Neural cell (in vitro differentiated cells): ENCODE results near the gene DPM2. TPM values are rescaled to one million over a fixed set of nuclear protein-coding genes. Genes with fewer than 3 reads are reported as not detected.

Experiments used
- H2AFZ ChIP-seq: fragments of 200-600, 300-800 bp; sonication (generic), shearing (Covaris generic); 2 replicates; pipeline ENCODE4 v1.6.0; 2014; ENCODE audit warnings: low read depth, mild to moderate bottlenecking, antibody characterized with exemption, low read length, moderate library complexity
- H3F3A ChIP-seq: fragments of 200-600 bp; shearing (Covaris generic); 2 replicates; pipeline ENCODE4 v1.6.1; 2016; ENCODE audit warnings: mild to moderate bottlenecking, moderate library complexity, mixed read lengths, antibody characterized with exemption, low read length; ENCODE audit not compliant: insufficient read depth, poor library complexity, severe bottlenecking
- H3K27ac ChIP-seq: fragments of 200-600, 300-800 bp; sonication (generic), shearing (Covaris generic); 2 replicates; pipeline ENCODE4 v1.5.1; 2014; ENCODE audit warnings: mild to moderate bottlenecking, low read length, moderate library complexity
- H3K27me3 ChIP-seq: fragments of 300-800, 200-600 bp; sonication (generic), shearing (Covaris generic); 2 replicates; pipeline ENCODE4 v1.6.0; 2014; ENCODE audit warnings: mild to moderate bottlenecking, low read depth, low read length, moderate library complexity; ENCODE audit not compliant: insufficient read depth
- H3K36me3 ChIP-seq: fragments of 300-800, 200-600 bp; sonication (generic), shearing (Covaris generic); 2 replicates; pipeline ENCODE4 v1.5.1; 2014; ENCODE audit warnings: mild to moderate bottlenecking, antibody characterized with exemption, low read length, moderate library complexity; ENCODE audit not compliant: insufficient read depth
- H3K4me2 ChIP-seq: fragments of 300-800, 200-600 bp; sonication (generic), shearing (Covaris generic); 2 replicates; pipeline ENCODE4 v1.6.0; 2014; ENCODE audit warnings: mild to moderate bottlenecking, low read length
- H3K4me3 ChIP-seq: fragments of 300-800, 200-600 bp; sonication (generic), shearing (Covaris generic); 2 replicates; pipeline ENCODE4 v1.5.1; 2014; ENCODE audit warnings: mild to moderate bottlenecking, low read length, moderate library complexity
- H3K79me2 ChIP-seq: fragments of 200-600 bp; shearing (Covaris generic); replicated peaks from 2 replicates; pipeline ENCODE4 v1.6.0; 2014; ENCODE audit warnings: mild to moderate bottlenecking, low read length, moderate library complexity; ENCODE audit not compliant: insufficient read depth
- H3K9ac ChIP-seq: fragments of 300-800, 200-600 bp; sonication (generic), shearing (Covaris generic); 2 replicates; pipeline ENCODE4 v1.6.1; 2016; ENCODE audit warnings: mild to moderate bottlenecking, low read length, mixed read lengths
- H3K9me2 ChIP-seq: fragments of 200-600 bp; shearing (Covaris generic); 2 replicates; pipeline ENCODE4 v1.6.1; 2016; ENCODE audit warnings: mild to moderate bottlenecking, low read length, mixed read lengths; ENCODE audit not compliant: insufficient read depth
- H3K9me3 ChIP-seq: fragments of 200-600, 300-800 bp; sonication (generic), shearing (Covaris generic); 2 replicates; pipeline ENCODE4 v1.6.1; 2016; ENCODE audit warnings: mild to moderate bottlenecking, mixed run types, low read length, moderate library complexity, mixed read lengths
- H4K20me1 ChIP-seq: fragments of 200-600 bp; shearing (Covaris generic); 2 replicates; pipeline ENCODE4 v1.6.1; 2016; ENCODE audit warnings: mild to moderate bottlenecking, mixed run types; ENCODE audit not compliant: insufficient read depth
- EP300 ChIP-seq: fragments of 450-650 bp; conservative IDR thresholded peaks from 2 replicates; pipeline ENCODE4 v1.6.1; 2014; ENCODE audit warnings: antibody characterized with exemption, mild to moderate bottlenecking, moderate library complexity; ENCODE audit not compliant: poor library complexity, severe bottlenecking
- EZH2 ChIP-seq: fragments of 200-600, 300-800 bp; shearing (Covaris generic), sonication (generic); IDR thresholded peaks from 2 replicates; pipeline ENCODE4 v1.6.1; 2014; ENCODE audit warnings: antibody characterized with exemption, low read length, borderline replicate concordance, mild to moderate bottlenecking; ENCODE audit not compliant: insufficient read depth, poor library complexity, severe bottlenecking
- MXI1 ChIP-seq: fragments of 450-650 bp; conservative IDR thresholded peaks from 2 replicates; pipeline ENCODE4 v1.6.1; 2014; ENCODE audit warnings: antibody characterized with exemption, mild to moderate bottlenecking; ENCODE audit not compliant: poor library complexity, severe bottlenecking
- POLR2AphosphoS5 ChIP-seq: IDR thresholded peaks from 2 replicates; pipeline ENCODE4 v1.6.1; 2012
- RAD21 ChIP-seq: fragments of 450-650 bp; conservative IDR thresholded peaks from 2 replicates; pipeline ENCODE4 v1.6.1; 2014; ENCODE audit warnings: antibody characterized with exemption, mild to moderate bottlenecking, moderate library complexity
- SMC3 ChIP-seq: fragments of 450-650 bp; conservative IDR thresholded peaks from 2 replicates; pipeline ENCODE4 v1.6.1; 2014; ENCODE audit warnings: antibody characterized with exemption, mild to moderate bottlenecking, moderate library complexity; ENCODE audit not compliant: poor library complexity
- polyA plus RNA-seq: library from polyadenylated mRNA; depleted of rRNA; stranded (reverse); fragments of >200 nt; gene quantifications from 2 replicates; pipeline ENCODE4 v1.2.3, GENCODE V29; 2014
- TF ChIP-seq, protein P1 (sequence below): fragments of 450-650 bp; IDR thresholded peaks from 2 replicates; pipeline ENCODE4 v1.5.1; 2014; ENCODE audit warnings: antibody characterized with exemption, mild to moderate bottlenecking, moderate library complexity; ENCODE audit not compliant: poor library complexity, severe bottlenecking

Gene DPM2
- polyA plus RNA-seq, 1 donor from 2014 or later = 30.5 TPM

DNA sequence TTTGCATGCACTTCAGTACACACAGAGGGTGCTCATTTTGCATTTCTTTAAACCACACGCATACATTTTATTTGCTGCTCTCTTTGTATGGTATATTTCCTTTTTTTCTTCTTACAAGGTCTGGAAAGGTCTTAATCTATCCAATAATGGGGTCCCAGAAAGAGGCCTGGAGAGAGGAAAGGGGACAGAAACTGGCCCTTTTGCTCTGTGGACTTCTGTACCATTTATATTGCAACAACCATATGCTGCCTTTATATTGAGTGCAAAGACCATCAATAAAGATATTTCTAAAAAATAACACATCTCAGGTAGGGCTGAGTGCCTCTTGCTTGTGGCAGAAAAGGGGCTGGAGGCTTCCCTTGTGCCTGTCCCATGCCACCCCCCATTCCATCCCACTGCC lies 15.5 kb upstream of the DPM2 start (continued):
- TF ChIP-seq EZH2 (no peak), EP300 (no peak)

DNA sequence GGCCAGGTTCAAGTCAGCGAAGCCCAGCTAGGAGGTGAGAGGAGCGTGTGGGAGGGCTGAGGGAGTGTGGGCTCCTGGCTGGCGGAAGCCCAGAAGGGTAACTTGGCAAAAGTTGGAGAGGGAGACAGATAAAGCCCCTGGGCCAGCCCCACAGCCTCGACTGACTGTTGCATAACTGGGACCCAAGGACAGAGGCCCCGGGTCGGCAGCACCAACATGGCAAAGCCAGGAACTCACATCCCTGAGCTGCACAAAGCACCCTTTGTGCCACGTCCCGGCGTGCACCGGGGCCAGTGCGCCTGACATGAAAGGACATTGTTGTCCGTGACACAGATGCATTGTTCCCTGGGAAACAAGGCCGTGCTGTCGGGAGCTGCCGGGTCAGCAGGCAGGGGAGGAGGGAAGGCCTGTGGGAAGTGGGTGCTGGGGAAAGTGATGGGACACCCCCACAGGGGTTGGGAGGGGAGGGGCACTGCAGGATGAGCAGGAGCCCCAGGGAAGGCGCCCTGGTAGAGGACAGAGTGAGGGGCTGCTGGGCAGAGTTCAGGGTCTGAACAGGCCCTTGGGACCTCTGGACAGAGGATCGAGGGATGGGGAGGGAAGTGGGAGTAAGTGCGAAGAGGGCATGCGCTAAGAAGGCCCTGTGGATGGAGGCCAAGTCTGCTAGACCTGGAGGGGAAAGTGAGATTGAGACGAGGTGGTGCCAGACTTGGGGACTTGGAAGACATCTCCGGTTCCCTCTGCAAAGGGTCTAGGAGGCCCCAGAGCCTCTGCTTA lies 13.0 kb upstream of the DPM2 start:
- Histone ChIP-seq H3K4me2 (no peak overlapping the region), H3K9ac (no peak overlapping the region), H3K27ac (no peak overlapping the region), H3K4me3 (no peak overlapping the region), H3K79me2 (peaks cover 10% of the 10 kb centered on the region), H4K20me1 (no peaks in the 10 kb centered on the region), H3K36me3 (no peaks in the 10 kb centered on the region), H3K9me3 (no peaks in the 10 kb centered on the region), H3K9me2 (no peaks in the 10 kb centered on the region), H3K27me3 (no peaks in the 10 kb centered on the region), H3F3A (no peaks in the 10 kb centered on the region), H2AFZ (no peak overlapping the region)
- TF ChIP-seq, protein P1, sequence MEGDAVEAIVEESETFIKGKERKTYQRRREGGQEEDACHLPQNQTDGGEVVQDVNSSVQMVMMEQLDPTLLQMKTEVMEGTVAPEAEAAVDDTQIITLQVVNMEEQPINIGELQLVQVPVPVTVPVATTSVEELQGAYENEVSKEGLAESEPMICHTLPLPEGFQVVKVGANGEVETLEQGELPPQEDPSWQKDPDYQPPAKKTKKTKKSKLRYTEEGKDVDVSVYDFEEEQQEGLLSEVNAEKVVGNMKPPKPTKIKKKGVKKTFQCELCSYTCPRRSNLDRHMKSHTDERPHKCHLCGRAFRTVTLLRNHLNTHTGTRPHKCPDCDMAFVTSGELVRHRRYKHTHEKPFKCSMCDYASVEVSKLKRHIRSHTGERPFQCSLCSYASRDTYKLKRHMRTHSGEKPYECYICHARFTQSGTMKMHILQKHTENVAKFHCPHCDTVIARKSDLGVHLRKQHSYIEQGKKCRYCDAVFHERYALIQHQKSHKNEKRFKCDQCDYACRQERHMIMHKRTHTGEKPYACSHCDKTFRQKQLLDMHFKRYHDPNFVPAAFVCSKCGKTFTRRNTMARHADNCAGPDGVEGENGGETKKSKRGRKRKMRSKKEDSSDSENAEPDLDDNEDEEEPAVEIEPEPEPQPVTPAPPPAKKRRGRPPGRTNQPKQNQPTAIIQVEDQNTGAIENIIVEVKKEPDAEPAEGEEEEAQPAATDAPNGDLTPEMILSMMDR = no peak
- TF ChIP-seq EZH2 = no peak
- no peak for TF ChIP-seq EP300
- no peak for TF ChIP-seq MXI1
- TF ChIP-seq RAD21 = no peak
- TF ChIP-seq SMC3 = no peak
- TF ChIP-seq POLR2AphosphoS5 = no peak

DNA sequence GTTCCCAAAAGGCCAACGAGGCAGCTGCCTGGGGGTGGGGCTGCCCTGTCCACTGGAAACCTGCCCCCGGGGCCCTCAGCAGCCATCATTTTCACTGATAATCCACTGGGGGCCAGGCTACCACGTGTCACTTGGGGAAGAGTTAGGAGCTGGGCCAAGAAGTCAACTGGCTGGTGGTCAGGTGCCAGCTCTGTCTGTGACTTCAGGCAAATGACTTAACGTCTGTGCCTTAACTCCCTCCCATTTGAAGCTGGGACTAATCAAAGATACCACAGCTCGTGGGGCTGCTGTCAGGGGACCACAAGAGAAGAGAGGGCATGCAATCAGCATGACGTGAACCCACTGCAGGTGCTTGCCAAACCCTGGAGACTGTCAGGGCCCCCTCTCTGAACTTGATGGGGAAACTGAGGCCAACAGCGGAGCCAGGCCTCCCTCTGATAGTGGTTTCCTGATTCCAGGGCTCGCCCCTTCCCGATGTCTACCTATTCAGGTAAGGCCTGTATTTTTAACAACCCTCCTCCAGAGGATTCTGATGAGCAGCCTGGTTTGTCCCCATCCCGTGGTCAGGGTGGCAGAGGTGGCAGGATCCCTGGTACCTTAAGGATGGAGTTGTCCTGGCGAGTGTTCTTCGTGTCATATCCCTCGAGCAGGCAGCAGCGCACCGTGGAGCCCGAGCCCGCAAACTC lies 12.3 kb upstream of the DPM2 start:
- TF ChIP-seq SMC3 = no peak
- TF ChIP-seq RAD21 = no peak
- TF ChIP-seq EP300 = no peak
- TF ChIP-seq, protein P1 = no peak
- no peak for TF ChIP-seq EZH2
- Histone ChIP-seq H3K9ac (no peak overlapping the region), H3K9me2 (no peaks in the 10 kb centered on the region), H3F3A (no peaks in the 10 kb centered on the region), H3K9me3 (no peaks in the 10 kb centered on the region), H4K20me1 (no peaks in the 10 kb centered on the region), H3K27ac (no peak overlapping the region), H3K27me3 (no peaks in the 10 kb centered on the region), H3K4me3 (no peak overlapping the region), H3K4me2 (no peak overlapping the region), H3K36me3 (no peaks in the 10 kb centered on the region), H3K79me2 (peaks cover 6% of the 10 kb centered on the region), H2AFZ (no peak overlapping the region)
